Measurements from ENCODE around the gene ABHD10. TPM values are rescaled to one million over a fixed set of nuclear protein-coding genes. Genes with fewer than 3 reads are reported as not detected.

Gene ABHD10
- total and polyA plus RNA-seq, 10 donors, result 24.2 to 34.8 (median 28.3) TPM

- no peaks in the 10 kb centered on the region for H3K9me3 ChIP-seq
- no peak for DNase-seq
- no peak overlapping the region for H3K27ac ChIP-seq
- H3K4me3 ChIP-seq, result no peak overlapping the region
- TF ChIP-seq POLR2A (IDR thresholded peaks at IDR 0.05) (no peak), CTCF (IDR thresholded peaks at IDR 0.05 in 8 of 11, conservative IDR thresholded peaks at IDR 0.05 in 3 of 11) (no peak), POLR2AphosphoS5 (IDR thresholded peaks at IDR 0.05) (no peak)
- H3K36me3 ChIP-seq, result no peaks in the 10 kb centered on the region
- H3K4me1 ChIP-seq, result peaks cover 0 to 21% (median 14%) of the 10 kb centered on the region in 6 donors
- intact Hi-C loops (cut with DNase I; ENCODE audit: low total_unique reads), result no loop called here
- WGBS, 5 donors, result 64 to 70% (median 68%) methylated on average over 8 of the region's 8 CpGs
- peaks cover 0 to 28% (median 18%) of the 10 kb centered on the region in 7 donors for H3K27me3 ChIP-seq (replicated peaks in 1 of 7)
These were observed 23.5 kb downstream of the ABHD10 start for GRCh38 chr3:112002096-112002971.

DNA sequence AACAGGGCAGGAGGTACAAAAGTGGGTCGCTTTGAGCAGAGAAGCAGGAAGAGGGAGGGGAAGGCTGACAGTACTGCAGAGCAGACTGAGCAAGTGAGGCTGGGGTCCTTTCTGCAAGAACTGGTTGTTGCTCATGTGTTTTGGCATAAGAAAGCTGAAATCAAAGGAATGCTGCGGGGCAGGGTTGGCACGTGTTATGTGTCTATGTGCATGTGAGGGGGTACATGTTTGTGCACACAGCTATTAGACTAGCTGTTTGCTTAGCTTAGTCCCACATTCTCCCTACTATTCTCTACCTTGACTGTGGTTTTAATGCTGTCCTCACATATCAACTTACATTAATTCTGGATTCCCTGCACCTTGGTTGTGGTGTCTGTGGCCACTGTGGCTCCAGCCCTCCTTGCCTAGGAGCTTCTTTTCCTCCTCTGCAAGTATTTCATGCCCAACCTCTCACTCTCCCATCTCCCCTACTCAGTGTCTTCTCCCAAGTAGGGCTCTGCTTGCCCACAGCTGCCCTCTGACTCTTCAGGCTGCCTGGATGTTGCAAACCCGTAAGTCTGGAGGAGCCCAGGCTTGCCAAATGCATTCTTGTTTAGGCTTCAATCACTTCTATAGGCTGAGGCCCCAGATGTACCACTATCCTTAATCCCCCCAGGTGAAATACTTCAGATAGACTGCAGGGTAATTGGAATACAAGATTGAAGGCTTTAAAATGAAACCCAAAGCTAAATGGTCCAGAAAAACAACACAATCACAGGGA is 24.7 kb downstream of the ABHD10 start:
- peaks cover 0 to 22% (median 13%) of the 10 kb centered on the region in 7 donors for H3K27me3 ChIP-seq (replicated peaks in 1 of 7)
- H3K9me3 ChIP-seq, result no peaks in the 10 kb centered on the region
- no peak overlapping the region for H3K27ac ChIP-seq
- peaks cover 0 to 17% (median 12%) of the 10 kb centered on the region in 6 donors for H3K4me1 ChIP-seq
- TF ChIP-seq CTCF (IDR thresholded peaks at IDR 0.05 in 8 of 11, conservative IDR thresholded peaks at IDR 0.05 in 3 of 11), result no peak
- no peak for TF ChIP-seq POLR2A (IDR thresholded peaks at IDR 0.05)
- TF ChIP-seq POLR2AphosphoS5 (IDR thresholded peaks at IDR 0.05), result no peak
- 78 to 91% (median 83%) methylated on average over 4 of the region's 4 CpGs for WGBS, 5 donors
- H3K4me3 ChIP-seq, result no peak overlapping the region
- intact Hi-C loops (cut with DNase I; ENCODE audit: low total_unique reads), result no loop called here
- DNase-seq, result no peak
- no peaks in the 10 kb centered on the region for H3K36me3 ChIP-seq

GRCh38 chr3:112004187-112004586 is 25.4 kb downstream of the ABHD10 start:
- peaks cover 0 to 15% (median 6%) of the 10 kb centered on the region in 7 donors for H3K27me3 ChIP-seq (replicated peaks in 1 of 7)
- no peak for DNase-seq
- no peak overlapping the region for H3K4me3 ChIP-seq
- TF ChIP-seq POLR2AphosphoS5 (IDR thresholded peaks at IDR 0.05) (no peak), CTCF (IDR thresholded peaks at IDR 0.05 in 8 of 11, conservative IDR thresholded peaks at IDR 0.05 in 3 of 11) (no peak), POLR2A (IDR thresholded peaks at IDR 0.05) (no peak)
- no peaks in the 10 kb centered on the region for H3K9me3 ChIP-seq
- H3K36me3 ChIP-seq, result no peaks in the 10 kb centered on the region
- no peak overlapping the region for H3K27ac ChIP-seq
- intact Hi-C loops (cut with DNase I; ENCODE audit: low total_unique reads), result no loop called here
- WGBS, 5 donors, result 82 to 94% (median 84%) methylated on average over 2 of the region's 2 CpGs
- H3K4me1 ChIP-seq, result peaks cover 0 to 10% (median 5%) of the 10 kb centered on the region in 6 donors

GRCh38 chr3:112004669-112005068 is 25.8 kb downstream of the ABHD10 start:
- no peaks in the 10 kb centered on the region for H3K36me3 ChIP-seq
- no peak for DNase-seq
- no peak overlapping the region for H3K4me3 ChIP-seq
- H3K9me3 ChIP-seq, result no peaks in the 10 kb centered on the region
- peaks cover 0 to 11% (median 2%) of the 10 kb centered on the region in 7 donors for H3K27me3 ChIP-seq (replicated peaks in 1 of 7)
- no peak for TF ChIP-seq CTCF (IDR thresholded peaks at IDR 0.05 in 8 of 11, conservative IDR thresholded peaks at IDR 0.05 in 3 of 11)
- no peak for TF ChIP-seq POLR2AphosphoS5 (IDR thresholded peaks at IDR 0.05)
- no peak for TF ChIP-seq POLR2A (IDR thresholded peaks at IDR 0.05)
- no peak overlapping the region for H3K27ac ChIP-seq
- peaks cover 0 to 6% (median under 1%) of the 10 kb centered on the region in 6 donors for H3K4me1 ChIP-seq
- 90 to 100% (median 94%) methylated on average over 2 of the region's 2 CpGs for WGBS, 5 donors
- intact Hi-C loops (cut with DNase I; ENCODE audit: low total_unique reads), result no loop called here
